Calu3 (cell line): Measurements from ENCODE around the gene ZMYM2. TPM values are rescaled to one million over a fixed set of nuclear protein-coding genes. Genes with fewer than 3 reads are reported as not detected.

ENCODE experiments used
- BruUV-seq: library from RNA; stranded (reverse); fragments of 400-500 nt; replicated peaks from 2 replicates; lab custom pipeline; 2021; lab: Mats Ljungman, UMichigan
- CTCF ChIA-PET: fragments of 300-600 bp; sonication (Branson Sonifier 250); formaldehyde crosslinking; loops from one replicate; lab custom pipeline; 2022; ENCODE audit warnings: antibody characterized with exemption; lab: Charles Lee
- DNase-seq: peaks from one replicate; pipeline ENCODE4 v3.0.0; 2022
- H3K27ac Mint-ChIP-seq: one replicate; pipeline ENCODE4 v1.8.0; 2022; ENCODE audit warnings: mixed read lengths; ENCODE audit not compliant: unreplicated experiment
- H3K27me3 Mint-ChIP-seq: one replicate; pipeline ENCODE4 v1.8.0; 2022; ENCODE audit warnings: mixed read lengths; ENCODE audit not compliant: unreplicated experiment
- H3K36me3 Mint-ChIP-seq: one replicate; pipeline ENCODE4 v1.8.0; 2022; ENCODE audit warnings: mild to moderate bottlenecking, moderate library complexity, mixed read lengths; ENCODE audit not compliant: insufficient read depth, unreplicated experiment
- H3K4me1 Mint-ChIP-seq: one replicate; pipeline ENCODE4 v1.8.0; 2022; ENCODE audit warnings: mild to moderate bottlenecking, low read depth, mixed read lengths; ENCODE audit not compliant: unreplicated experiment
- H3K4me3 Mint-ChIP-seq: one replicate; pipeline ENCODE4 v1.8.0; 2022; ENCODE audit warnings: mild to moderate bottlenecking, low read depth, moderate library complexity, mixed read lengths; ENCODE audit not compliant: unreplicated experiment
- H3K9me3 Mint-ChIP-seq: one replicate; pipeline ENCODE4 v1.8.0; 2022; ENCODE audit warnings: low read depth, mixed read lengths; ENCODE audit not compliant: unreplicated experiment
- intact Hi-C: fragments of 100-400 bp; cut with micrococcal nuclease; formaldehyde crosslinking; loops from one replicate; pipeline ENCODE4 v1.10.0; 2022; ENCODE audit not compliant: unreplicated experiment
- total RNA-seq: library from RNA; stranded (reverse); gene quantifications from 2 replicates; pipeline ENCODE4 v1.2.3, GENCODE V29; 2022
- TF ChIP-seq, protein P1 (sequence below): fragments of 200-600 bp; IDR thresholded peaks from one replicate; pipeline ENCODE4 v1.8.0; 2022; ENCODE audit warnings: antibody characterized with exemption; ENCODE audit not compliant: unreplicated experiment

Gene ZMYM2
- total RNA-seq, 1 experiment from 2014 or later = 53.1 TPM

DNA sequence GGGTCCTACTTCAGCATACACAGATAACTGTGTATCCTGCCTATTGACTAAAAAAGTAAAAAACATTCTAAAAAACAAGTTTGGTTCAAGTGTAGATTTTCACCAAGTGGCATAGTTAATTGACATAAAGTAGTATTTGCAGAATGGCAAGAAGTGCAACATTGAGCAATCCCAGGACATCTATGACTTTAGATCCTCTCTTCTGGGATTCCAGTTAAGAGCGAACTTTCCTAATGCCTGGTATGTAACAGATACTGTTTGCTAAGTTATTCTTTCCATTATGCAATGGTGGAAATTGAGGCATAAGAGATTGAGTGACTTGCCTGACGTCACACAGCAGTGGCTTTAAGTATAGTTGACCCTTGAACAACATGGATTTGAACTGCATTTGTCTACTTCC is 96.1 kb downstream of the ZMYM2 start:
- CTCF ChIA-PET = no interaction called here
- no peak for DNase-seq
- intact Hi-C loops = no loop called here
- H3K9me3 Mint-ChIP-seq = no peaks in the 10 kb centered on the region
- H3K4me1 Mint-ChIP-seq = no peaks in the 10 kb centered on the region
- H3K4me3 Mint-ChIP-seq = no peak overlapping the region
- H3K36me3 Mint-ChIP-seq = peaks cover 31% of the 10 kb centered on the region
- BruUV-seq = no TSS peak
- no peak overlapping the region for H3K27ac Mint-ChIP-seq
- H3K27me3 Mint-ChIP-seq = no peaks in the 10 kb centered on the region
- TF ChIP-seq, protein P1, sequence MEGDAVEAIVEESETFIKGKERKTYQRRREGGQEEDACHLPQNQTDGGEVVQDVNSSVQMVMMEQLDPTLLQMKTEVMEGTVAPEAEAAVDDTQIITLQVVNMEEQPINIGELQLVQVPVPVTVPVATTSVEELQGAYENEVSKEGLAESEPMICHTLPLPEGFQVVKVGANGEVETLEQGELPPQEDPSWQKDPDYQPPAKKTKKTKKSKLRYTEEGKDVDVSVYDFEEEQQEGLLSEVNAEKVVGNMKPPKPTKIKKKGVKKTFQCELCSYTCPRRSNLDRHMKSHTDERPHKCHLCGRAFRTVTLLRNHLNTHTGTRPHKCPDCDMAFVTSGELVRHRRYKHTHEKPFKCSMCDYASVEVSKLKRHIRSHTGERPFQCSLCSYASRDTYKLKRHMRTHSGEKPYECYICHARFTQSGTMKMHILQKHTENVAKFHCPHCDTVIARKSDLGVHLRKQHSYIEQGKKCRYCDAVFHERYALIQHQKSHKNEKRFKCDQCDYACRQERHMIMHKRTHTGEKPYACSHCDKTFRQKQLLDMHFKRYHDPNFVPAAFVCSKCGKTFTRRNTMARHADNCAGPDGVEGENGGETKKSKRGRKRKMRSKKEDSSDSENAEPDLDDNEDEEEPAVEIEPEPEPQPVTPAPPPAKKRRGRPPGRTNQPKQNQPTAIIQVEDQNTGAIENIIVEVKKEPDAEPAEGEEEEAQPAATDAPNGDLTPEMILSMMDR = no peak

DNA sequence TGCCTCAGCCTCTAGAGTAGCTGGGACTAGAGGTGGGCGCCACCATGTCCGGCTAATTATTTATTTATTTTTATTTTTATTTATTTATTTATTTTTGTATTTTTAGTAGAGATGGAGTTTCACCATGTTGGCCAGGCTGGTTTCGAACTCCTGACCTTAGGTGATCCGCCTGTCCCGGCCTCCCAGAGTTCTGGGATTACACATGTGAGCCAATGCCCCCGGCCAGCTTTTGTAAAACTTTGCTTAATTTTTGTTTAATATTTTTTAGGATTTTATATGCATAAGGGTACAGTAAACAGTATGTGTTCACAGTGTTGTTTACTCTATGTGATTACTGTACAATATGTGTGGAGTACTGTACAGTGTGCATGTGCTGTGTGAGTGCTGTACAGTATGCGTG is 98.7 kb downstream of the ZMYM2 start:
- Mint-ChIP-seq H3K27me3 (no peaks in the 10 kb centered on the region), H3K27ac (no peak overlapping the region), H3K4me1 (no peaks in the 10 kb centered on the region), H3K36me3 (peaks cover 24% of the 10 kb centered on the region), H3K4me3 (no peak overlapping the region), H3K9me3 (no peaks in the 10 kb centered on the region)
- DNase-seq = no peak
- CTCF ChIA-PET = interaction anchor here (0.5 kb wide), 1 partner anchor 103 kb away, joined by 5 read pairs; no protein-coding TSS in a partner anchor
- intact Hi-C loops = no loop called here
- no TSS peak for BruUV-seq
- TF ChIP-seq, protein P1 = no peak

DNA sequence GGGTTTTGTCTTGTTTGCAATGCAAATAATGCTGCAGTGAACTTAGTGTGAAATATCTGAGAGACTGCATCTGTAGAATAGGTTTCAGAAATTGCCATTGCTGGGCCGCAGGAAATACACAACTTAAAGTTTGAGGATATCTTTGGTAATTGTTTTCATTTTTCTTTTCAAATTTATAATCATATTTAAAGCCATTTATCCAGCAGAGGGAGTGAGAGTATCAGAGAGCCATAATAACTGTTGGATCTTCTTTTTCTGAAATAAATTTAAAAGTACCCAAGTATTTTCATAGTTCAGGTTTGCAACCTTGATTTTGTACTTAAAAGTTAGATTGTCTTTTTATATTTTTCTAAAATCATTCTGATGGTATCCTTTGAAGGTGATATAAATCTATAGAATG is 99.4 kb downstream of the ZMYM2 start:
- H3K9me3 Mint-ChIP-seq = no peaks in the 10 kb centered on the region
- intact Hi-C loops = no loop called here
- TF ChIP-seq, protein P1 = no peak
- H3K36me3 Mint-ChIP-seq = peaks cover 17% of the 10 kb centered on the region
- H3K27me3 Mint-ChIP-seq = no peaks in the 10 kb centered on the region
- no peak for DNase-seq
- no peaks in the 10 kb centered on the region for H3K4me1 Mint-ChIP-seq
- H3K4me3 Mint-ChIP-seq = no peak overlapping the region
- CTCF ChIA-PET = no interaction called here
- BruUV-seq = no TSS peak
- H3K27ac Mint-ChIP-seq = no peak overlapping the region

DNA sequence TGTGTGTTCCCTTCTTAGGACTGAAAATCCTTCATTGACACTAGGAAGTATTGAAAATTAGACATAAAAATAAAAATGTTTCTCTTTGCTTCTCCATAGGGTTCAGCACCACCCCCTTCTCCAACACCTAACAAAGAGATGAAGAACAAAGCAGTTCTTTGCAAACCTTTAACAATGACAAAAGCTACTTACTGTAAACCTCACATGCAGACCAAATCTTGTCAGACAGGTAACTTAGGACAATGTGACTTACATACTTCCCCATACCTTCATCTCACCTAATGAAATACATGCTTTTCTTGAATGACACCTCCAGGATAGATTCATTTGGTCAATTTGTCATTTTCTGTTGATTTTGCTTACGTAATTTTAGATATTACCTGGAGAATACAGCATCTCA is 99.9 kb downstream of the ZMYM2 start:
- TF ChIP-seq, protein P1 = no peak

More for the DNA sequence above, 99.9 kb downstream of the ZMYM2 start:
- no peaks in the 10 kb centered on the region for H3K9me3 Mint-ChIP-seq
- no peak for DNase-seq
- no peak overlapping the region for H3K27ac Mint-ChIP-seq
- CTCF ChIA-PET = no interaction called here
- H3K27me3 Mint-ChIP-seq = no peaks in the 10 kb centered on the region
- intact Hi-C loops = no loop called here
- no peaks in the 10 kb centered on the region for H3K4me1 Mint-ChIP-seq
- BruUV-seq = no TSS peak
- H3K4me3 Mint-ChIP-seq = no peak overlapping the region
- peaks cover 14% of the 10 kb centered on the region for H3K36me3 Mint-ChIP-seq
